Suprapubic skin (tissue), 3 donors: ENCODE measurements around the gene MOB3B.

Source experiments
- POLR2AphosphoS5 ChIP-seq, 3 donors: sonication (generic); formaldehyde crosslinking; IDR thresholded peaks; one replicate each; pipeline ENCODE4 v1.6.1; 2017; ENCODE audit warnings: antibody characterized with exemption in 3 of 3
- TF ChIP-seq, protein P1 (sequence below), 2 donors: fragments of 200-600 bp in 1 of 2; fragments of 450-650 bp in 1 of 2; sonication (generic) in 1 of 2; IDR thresholded peaks; one replicate each; pipeline ENCODE4 v1.5.1; 2016 to 2019; ENCODE audit warnings: antibody characterized with exemption in 2 of 2, mild to moderate bottlenecking in 1 of 2, moderate library complexity in 1 of 2

DNA sequence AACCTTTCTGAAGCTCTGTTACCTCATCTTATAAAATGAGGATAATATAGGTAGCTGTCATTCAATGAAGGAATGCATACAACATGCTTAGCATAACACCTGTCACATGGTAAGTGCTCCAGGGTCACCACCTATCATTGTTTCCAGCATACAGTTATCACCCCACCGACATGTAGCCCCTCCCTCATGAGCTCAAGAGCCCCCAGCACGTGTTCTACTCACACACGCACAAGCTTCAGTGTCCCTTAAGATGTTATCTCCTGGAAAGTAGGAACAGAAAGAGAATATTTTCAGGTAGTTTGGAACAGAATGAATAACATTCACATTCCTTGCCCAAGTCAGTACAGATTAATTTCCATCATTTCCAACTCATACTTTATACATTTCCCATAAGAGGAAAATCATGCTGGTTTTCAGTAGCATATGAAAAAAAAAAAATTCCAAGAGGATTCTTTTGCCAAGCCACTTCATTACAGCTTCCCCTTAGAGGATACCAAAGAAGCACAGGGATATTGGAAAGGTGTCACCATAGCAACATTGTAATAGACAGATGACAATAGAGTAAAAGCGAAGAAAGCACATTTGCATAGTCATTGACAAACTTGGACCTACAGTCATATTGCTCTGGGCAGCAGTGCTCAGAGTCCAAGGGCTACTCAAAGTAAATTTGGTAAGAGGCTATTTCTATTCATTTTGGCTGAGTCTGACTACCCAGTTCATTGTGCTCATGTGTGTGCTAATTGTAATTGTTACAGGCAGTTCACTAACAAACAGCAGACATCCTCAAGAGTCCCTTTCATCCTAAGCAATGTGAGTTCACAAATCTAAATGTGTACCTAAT, 1.5 kb upstream of the MOB3B start:
- TF ChIP-seq, protein P1, sequence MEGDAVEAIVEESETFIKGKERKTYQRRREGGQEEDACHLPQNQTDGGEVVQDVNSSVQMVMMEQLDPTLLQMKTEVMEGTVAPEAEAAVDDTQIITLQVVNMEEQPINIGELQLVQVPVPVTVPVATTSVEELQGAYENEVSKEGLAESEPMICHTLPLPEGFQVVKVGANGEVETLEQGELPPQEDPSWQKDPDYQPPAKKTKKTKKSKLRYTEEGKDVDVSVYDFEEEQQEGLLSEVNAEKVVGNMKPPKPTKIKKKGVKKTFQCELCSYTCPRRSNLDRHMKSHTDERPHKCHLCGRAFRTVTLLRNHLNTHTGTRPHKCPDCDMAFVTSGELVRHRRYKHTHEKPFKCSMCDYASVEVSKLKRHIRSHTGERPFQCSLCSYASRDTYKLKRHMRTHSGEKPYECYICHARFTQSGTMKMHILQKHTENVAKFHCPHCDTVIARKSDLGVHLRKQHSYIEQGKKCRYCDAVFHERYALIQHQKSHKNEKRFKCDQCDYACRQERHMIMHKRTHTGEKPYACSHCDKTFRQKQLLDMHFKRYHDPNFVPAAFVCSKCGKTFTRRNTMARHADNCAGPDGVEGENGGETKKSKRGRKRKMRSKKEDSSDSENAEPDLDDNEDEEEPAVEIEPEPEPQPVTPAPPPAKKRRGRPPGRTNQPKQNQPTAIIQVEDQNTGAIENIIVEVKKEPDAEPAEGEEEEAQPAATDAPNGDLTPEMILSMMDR (IDR thresholded peaks at IDR 0.05): no peak
- TF ChIP-seq POLR2AphosphoS5 (IDR thresholded peaks at IDR 0.05): no peak
